GM18868 (cell line): ENCODE measurements around the gene TUBGCP3.
"Not testable (repeated sequence)": the region's sequence is repeated elsewhere in the genome, so short reads cannot be mapped to it uniquely, and the experiment has no call there.

Source experiments
- ATAC-seq: cut with Tn5 transposase; IDR thresholded peaks from one replicate; pipeline ENCODE4 v1.9.1; 2021; ENCODE audit warnings: mild to moderate bottlenecking, moderate library complexity; ENCODE audit not compliant: unreplicated experiment

Gene TUBGCP3

DNA sequence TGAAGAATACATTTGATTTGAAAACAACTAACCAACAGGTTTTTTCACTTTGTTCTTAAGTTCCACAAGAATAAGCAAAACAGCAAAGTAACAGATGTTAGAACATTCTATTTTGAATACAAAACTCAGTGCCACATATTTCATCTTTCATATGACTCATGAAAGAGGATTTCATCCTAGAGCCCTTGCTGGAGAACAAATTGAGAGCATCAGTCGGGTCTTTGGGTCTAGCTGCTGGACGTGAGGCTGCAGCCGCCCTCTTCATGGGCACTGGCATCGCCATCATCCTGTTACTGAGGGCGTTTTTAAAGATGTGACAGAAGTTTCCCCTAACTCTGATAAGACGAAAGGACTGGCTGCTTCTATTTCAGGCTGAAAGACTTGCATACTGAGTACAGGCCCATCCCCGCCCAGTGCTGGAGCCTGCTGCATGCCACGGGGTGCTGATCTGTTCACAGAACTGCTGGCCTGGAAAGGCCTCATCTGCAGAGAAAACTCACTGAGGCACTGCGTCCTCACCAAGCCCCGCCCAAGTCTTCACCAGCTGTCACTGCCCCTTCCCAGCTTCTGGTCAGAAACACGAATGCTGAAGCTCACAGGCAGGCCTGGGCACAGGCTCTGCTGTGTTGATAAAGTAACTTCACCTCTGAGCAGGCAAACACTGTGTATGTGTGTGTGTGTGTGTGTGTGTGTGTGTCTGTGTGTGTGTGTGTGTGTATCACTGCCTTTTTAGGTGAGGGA, 101.4 kb downstream of the TUBGCP3 start:
- ATAC-seq, result no peak

DNA sequence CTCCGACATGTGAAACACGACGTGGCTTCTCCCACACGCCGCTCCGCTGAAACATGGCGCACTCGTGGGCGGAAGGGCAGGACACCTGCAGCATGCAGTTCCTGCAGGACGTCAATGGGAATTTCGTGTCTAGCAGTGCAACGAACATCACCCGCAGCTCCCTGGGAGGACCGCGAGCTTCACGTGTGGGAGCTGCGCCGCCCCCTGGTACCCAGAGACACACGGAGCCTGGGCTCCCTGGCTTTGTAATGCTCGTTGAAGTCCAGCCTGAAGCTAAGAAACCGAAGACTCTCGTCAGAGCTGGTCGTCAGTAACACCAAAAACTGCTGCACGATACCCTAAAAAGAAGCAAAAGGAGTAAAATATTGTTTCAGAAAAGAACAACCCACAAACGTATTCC, 102.1 kb downstream of the TUBGCP3 start:
- not testable (repeated sequence) for ATAC-seq

DNA sequence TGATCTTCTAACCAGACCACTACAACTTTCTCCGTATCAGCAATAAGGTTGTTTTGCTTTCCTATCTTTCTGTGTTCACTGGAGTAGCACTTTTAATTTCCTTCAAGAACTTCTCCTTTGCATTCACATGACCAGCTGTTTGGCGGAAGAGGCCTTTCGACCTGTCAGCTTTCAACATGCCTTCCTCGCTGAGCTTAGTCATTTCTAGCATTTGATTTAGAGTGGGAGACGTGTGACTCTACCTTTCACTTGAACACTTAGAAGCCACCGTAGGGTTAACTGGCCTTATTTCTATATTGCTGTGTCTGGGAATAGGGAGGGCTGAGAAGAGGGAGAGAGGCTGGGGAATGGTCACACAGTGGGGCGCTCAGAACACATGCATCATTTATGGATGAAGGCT, 104.7 kb downstream of the TUBGCP3 start:
- ATAC-seq, result no peak

DNA sequence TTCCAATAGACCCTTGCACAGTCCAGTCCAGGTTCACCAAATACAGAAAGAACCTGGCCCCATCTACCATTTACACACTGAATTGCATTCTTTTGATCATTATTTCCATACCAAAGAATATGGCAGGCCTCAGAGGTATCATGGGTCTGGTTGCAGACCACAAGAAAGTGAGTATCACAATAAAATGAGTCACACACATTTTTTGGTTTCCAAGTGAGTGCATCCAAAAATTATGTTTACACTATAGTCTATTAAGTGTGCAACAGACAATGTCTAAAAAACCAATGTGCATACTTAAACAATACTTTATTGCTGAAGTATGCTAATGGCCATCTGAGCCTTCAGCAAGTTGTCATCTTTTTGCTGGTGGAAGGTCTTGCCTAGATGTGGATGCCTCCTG, 106.5 kb downstream of the TUBGCP3 start:
- no peak for ATAC-seq

DNA sequence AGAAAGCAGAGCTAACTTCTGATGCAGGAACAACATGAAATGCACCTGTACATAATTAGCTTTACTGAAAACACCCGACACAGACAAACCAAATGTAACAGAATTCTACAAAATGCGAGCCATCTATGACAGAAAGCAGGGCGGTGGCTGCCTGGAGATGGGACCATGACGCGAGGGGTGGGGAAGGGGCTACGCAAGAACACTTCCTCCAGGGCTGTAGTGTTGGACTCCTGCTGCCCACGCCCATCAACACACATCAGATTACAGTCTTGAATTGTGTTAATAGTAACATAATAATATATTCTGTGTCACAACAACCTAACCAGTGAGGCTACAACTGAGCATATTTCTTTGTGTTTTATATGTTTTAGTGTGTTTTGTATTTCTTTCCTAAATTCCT, 108.6 kb downstream of the TUBGCP3 start:
- no peak for ATAC-seq

DNA sequence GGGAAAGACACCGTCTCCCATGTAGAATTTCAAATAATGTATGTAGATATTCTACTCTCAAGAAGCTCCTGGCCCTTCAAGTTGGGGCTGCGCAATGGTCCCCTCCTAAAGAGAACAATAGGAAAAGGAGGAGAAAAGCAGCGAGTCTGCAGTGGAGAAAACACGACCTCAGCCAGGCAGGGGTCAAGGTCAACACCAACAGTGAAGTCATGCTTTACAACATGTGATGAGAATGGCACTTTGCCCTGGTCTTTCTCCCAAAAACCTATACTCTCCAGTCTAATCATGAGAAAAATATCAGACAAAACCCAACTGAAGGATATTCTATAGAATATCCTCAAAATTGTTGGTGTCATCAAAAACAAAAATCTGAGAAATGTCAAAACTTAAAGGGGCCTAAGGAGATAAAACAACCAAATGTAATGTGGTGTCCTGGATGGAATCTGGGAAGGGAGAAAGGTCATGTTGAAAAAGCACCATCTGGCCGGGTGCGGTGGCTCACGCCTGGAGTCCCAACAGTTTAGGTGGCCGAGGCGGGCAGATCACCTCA, 110.8 kb downstream of the TUBGCP3 start:
- ATAC-seq, result no peak

DNA sequence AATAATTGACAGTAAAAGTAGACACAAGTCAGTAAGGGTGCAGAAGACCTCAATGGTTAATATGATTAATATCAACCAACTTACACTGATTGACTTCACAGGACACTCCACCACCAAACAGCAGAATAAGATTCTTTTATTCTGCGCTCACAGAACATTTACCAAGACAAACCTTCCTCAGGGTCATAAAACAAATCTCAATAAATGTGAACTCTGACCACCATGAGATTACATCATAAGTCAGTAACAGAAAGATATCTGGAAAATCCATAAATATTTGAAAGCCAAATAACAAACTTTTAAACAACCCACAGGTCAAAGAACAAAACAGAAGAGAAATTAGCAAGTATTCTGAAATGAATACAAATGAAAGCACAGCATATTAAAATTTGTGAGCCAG, 112.1 kb downstream of the TUBGCP3 start:
- no peak for ATAC-seq

DNA sequence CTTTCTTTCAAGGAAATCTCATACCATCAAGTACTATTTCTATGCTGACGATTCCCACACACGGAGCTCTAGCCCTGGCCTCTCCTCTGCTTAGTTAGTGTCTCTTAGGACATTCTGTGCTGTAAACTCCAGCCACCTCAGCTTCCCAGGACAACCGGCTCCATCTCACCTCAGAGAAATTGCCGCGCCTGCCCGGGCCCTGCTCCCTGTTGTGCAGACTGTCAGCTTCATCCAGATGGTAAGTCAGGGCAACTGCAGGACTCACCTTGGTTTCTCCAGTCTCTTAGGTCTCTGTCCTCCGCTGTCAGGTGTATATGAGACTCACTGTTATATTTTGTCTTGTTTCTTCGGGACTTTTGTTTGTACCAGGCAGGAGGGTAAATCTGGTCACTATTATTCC, 113.1 kb downstream of the TUBGCP3 start:
- no peak for ATAC-seq

DNA sequence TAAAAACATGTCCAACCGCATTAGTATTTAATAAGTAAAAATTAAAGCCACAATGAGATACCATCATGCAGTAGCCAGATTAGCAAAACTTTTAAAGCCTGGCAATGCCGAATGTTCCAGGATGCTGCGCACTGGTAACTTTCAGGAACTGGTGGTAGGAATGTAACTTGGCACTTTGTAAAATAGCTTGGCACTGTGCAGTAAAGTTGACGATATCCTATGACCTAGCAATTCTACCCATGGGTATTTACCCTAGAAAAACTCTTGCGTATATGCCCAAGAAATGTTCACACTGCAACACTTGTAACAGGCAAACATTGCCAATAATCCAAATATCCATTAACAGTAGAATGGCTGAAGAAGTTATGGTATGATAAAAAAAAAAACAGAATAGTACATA, 114.1 kb downstream of the TUBGCP3 start:
- no peak for ATAC-seq

DNA sequence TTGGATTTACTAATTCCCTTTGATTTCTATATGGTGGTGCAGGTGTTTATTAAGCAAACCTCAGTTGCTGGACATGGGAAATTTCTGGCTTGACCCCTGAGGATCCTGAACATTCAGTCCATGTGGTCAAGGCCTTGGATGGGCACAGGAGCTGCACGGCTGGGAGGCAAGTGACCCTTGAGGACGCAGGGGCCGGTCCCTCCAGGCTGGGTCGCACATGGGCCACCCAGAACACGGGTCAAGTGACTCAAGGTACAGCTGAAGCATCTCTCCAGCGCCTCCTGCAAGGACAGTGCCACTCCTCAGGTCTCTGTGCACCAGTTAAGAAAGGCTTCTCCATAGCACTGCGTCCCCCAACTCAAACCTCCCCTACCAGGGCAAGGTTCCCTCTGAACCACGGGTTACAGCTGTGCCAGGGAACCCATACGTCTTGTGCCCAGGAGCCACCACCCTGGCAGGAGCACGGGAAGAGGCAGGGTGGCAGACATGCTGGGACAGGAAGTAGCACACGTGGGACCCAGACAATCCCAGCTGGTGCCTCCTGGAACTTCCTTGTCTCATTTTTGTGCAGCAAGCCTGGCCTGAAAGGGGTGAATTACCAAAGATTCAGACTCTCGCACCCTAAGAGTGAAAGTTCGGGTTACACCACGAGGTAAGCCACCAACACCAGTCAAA, 118.7 kb downstream of the TUBGCP3 start:
- ATAC-seq, result no peak

DNA sequence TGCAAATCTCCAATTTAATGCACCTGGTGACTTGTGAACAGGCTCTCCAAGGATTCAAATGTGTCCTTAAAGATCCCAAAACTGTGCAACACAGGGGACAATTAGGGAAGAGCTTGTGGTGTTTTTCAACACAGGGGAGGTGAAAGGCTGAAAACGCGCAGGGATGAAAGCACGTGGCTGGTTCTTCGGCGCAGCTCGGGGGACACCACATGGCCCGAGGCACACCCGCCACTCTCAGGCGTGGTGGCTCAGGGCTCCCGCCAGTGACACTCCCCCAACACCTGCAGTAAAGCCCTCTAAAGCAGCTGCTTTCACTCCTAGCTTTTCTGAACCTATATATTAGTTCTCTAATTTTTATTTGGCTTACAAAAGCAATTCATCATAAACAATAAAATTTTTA, 119.9 kb downstream of the TUBGCP3 start:
- ATAC-seq, result no peak

DNA sequence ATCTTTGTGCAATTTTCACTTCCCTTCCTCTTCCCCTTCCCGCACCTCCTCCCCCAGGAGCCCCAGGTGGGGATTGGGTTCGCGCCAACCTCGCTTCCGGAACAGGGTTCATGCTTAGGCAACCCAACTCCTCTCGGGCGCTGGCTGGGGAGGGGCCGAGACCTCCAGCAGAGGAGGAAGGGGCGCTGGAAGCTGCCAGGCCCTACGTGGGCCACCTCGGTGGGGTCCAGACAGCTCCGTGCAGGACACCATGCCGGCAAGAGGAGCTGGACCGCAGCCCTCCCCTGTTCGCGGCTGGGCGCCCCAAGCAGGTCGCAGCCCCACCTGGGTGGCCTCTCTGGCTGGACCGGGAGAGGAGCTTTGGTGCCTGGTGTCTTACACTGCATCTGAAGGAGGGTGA, 120.7 kb downstream of the TUBGCP3 start:
- no peak for ATAC-seq

DNA sequence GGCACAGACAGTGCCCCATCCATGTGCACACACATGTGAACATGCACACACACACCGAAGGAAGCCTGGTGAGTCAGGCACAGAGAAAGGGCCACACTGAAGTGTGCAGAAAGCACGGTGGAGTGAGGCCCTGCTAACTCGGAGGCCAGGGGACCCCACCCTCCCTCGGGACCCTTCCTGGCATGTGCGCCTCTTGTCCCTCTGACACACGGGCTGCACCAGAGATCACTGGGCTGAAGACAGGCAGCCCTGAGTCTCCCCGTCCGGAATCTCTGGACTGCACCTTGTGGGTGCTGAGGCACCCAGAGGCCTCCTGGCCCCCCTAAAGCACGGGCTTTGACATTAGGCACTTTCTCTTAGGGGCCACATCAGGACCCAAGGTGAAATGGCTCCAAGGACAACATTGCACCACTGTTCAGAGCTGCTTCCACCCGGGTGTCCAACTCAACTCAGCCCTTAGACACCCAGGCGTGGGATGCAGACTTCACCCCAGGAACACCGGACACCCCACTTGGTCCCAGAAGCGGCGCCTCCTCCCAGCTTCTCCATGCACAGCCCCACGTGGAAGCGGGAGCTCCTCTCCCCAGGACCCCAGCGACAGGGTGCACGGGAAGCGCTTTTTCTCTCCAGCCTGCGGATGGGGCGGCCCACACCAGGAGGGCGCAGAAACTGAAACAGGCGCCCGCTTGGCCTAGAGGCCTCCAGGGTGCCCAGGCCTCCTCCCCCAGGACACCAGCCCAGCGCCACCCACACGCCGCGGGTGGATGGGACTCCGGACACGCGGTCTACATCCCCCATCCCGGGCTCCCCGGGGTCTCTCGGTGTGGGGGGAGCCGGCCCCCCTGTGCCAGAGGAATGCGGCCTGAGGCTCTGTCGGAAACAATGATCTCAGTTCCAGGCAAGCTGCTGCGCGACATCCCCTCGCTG, 121.6 kb downstream of the TUBGCP3 start:
- no peak for ATAC-seq

DNA sequence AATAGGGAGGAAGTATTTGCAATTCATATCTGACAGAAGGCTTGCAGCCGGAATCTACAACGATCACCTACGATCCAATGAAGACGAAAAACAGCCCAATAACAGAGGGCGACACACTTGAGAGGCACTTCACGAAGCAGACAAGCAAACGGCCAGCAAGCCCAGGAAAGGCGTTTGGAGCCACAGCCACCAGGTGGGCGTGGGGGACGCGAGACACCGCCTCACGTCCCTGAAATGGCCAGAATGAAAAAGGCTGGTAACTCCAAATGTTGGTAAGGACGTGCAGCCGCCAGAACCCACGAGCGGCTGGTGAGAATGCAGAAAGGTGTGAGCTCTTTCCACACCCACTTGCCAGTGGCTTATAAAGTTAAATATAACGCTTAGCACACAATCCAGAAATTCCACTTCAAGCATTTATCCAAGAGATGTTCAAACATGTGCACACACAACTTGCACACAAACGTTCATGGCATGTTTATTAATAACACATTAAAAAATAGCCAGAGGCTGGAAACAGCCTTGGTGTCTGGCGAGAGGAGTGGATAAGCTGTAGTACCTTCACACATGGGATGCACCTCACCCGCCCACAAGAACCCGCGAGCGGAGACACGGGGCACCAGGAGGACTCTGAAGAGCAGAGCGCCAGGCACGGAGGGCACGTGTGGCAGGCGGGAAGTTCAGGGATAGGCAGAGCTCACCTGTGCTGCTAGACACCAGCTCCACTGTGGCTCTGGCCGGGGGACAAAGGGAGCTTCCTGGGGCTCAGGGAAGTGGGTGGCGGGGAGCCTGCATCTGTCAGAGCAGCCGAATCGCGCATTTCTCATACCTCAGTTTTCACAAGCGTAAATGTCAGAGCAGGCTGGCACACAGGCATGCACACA, 122.5 kb downstream of the TUBGCP3 start:
- ATAC-seq, result no peak

DNA sequence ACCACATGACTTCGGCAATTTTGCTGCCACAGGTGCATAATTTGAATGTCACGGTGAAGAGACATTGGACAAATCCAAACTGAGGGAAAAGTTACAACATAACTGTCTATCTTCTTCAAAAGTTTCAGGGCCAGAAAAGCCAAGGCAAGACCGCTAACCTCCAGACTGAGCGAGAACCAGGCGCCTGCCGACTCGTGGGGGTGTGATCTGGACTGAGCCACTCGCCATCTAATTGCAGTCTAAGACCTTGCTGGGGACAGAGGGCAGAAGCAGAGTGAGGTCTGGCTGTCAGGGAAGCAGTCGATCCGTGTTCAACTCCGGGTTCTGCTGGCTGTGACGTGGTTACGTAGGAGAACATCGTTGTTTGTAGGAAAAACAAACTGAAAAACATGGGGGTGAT, 123.2 kb downstream of the TUBGCP3 start:
- ATAC-seq, result no peak

DNA sequence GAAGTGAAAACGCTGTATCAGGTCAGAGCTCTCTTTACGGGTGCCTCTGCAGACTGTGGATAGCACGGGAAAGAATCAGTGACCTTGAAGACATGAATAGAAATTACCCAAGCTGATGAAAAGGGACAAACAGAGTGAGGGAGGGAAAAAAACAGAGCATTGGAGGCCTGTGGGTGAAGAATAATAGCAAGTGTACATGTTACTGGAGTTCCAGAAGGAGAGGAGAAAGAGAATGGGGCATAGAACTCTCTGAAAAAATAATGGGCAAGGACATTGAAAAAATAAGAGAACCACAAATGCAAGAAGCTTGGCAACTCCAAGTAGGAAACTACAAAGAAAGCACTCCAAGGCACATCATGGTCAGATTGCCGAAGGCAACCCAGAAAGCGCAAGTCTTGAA, 125.5 kb downstream of the TUBGCP3 start:
- no peak for ATAC-seq

DNA sequence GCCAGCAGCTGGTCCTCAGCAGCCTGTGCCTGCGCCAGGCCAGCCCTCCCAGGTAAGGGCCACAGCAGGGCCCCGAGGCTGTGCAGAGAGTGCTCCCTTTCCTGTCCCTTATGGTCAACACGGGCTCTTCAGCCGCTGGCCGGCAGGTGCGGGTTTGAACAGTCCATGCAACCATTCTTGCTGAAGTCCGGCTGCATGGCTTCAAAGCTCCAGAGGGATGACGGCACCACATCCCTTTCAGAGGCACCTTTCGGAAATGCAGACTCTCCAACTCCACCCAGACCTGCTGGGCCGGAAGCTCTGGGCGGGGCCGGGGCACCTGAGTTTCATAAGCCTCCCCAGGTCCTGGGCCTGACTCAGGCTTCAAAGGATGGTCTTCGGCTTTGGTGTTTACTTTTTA, 130.5 kb downstream of the TUBGCP3 start:
- ATAC-seq, result no peak

DNA sequence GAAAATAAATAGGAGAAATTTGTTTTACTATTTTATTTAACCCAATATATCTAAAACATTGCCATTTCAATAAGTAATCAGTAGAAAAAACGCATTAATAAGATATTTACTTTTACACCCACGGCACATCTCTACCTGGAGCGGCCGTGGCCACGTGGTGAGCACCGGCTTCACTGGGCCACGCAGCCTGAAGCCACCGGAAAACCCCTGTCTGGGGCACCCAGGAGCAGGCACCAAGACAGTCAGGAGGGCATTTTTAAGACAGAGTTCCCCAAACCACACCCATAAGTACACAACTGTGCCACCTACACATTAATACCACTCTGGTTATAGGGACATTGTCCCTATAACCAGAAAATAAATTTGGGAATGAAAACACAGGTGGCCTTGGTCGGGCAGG, 130.9 kb downstream of the TUBGCP3 start:
- no peak for ATAC-seq

DNA sequence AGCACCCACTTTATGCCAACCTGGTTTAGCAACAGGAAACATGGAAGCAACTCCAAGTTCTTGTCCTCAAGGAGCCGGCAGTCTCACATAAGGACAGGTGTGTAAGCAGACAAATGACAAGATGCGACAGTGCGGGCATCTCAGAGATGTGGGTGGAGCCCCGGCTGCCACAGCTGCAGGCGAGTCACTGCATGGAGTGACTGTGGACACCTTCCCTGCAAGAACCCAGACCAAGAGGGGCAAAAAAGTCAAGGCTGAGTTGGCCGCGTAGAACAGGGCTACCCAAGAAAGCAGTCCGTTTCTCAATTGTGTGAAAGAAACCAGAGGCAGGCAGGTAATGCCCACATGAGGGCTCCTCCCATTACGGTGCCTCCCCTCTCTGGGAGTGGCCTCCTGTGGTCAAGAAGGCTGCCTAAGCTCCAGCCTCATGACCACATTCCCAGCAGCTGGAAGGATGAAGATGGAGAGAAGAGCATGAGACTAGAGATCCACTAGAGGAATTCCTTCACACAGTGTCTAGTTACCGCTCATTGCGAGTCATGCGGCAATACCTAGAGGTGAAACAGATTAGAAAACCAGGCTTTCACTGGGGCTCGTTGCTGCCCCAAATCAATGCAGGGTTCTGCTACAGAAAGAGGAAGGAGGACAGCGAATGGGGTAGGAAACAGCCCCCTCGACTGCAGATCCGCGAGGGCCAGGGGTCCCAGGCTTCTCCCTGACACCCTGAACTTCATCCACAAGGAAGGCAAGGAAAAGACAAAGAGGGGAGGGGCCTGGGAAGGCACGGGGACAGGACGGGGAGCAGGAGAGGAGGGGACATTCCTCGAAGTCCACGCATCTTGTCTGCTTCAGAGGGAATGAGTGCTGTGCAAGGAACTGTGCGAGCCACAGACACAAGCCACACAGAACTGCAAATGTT, 131.6 kb downstream of the TUBGCP3 start:
- no peak for ATAC-seq
